ENCODE measurements around the gene EPS8L3.
"Not testable (repeated sequence)": the region's sequence is repeated elsewhere in the genome, so short reads cannot be mapped to it uniquely, and the experiment has no call there.

Gene EPS8L3

GRCh38 chr1:109732390-109732881 is 31.3 kb downstream of the EPS8L3 start:
- DNase-seq = no peak

GRCh38 chr1:109730666-109731065 is 33.1 kb downstream of the EPS8L3 start:
- DNase-seq = no peak

GRCh38 chr1:109728870-109729269 is 34.9 kb downstream of the EPS8L3 start:
- no peak for DNase-seq

GRCh38 chr1:109726728-109727373 is 36.9 kb downstream of the EPS8L3 start:
- no peak for DNase-seq

GRCh38 chr1:109726007-109726406 is 37.7 kb downstream of the EPS8L3 start:
- no peak for DNase-seq

GRCh38 chr1:109725510-109725909 is 38.2 kb downstream of the EPS8L3 start:
- DNase-seq = no peak

- no peak for DNase-seq
Observed at GRCh38 chr1:109724933-109725332, 38.8 kb downstream of the EPS8L3 start.

- no peak for DNase-seq
Observed at GRCh38 chr1:109722908-109723691, 40.6 kb downstream of the EPS8L3 start.

GRCh38 chr1:109721971-109722370 is 41.8 kb downstream of the EPS8L3 start:
- no peak for DNase-seq

GRCh38 chr1:109721042-109721441 is 42.7 kb downstream of the EPS8L3 start:
- no peak for DNase-seq

- no peak for DNase-seq
Observed at GRCh38 chr1:109719337-109719837, 44.3 kb downstream of the EPS8L3 start.

- no peak for DNase-seq
Observed at GRCh38 chr1:109718495-109718894, 45.2 kb downstream of the EPS8L3 start.

- DNase-seq = no peak
Observed at GRCh38 chr1:109717729-109718128, 46.0 kb downstream of the EPS8L3 start.

GRCh38 chr1:109716570-109717090 is 47.1 kb downstream of the EPS8L3 start:
- no peak for DNase-seq

- no peak for DNase-seq
Observed at GRCh38 chr1:109716121-109716520, 47.6 kb downstream of the EPS8L3 start.

GRCh38 chr1:109714661-109715372 is 48.9 kb downstream of the EPS8L3 start:
- DNase-seq = no peak

GRCh38 chr1:109713636-109714035 is 50.1 kb downstream of the EPS8L3 start:
- no peak for DNase-seq

- no peak for DNase-seq
Observed at GRCh38 chr1:109712321-109712864, 51.3 kb downstream of the EPS8L3 start.

- not testable (repeated sequence) for DNase-seq
Observed at GRCh38 chr1:109711593-109712320, 52.0 kb downstream of the EPS8L3 start, which contains the start of gene GSTM5. TSS of gene GSTM5 (plus strand) at chr1:109712251. CDS start at chr1:109712313, 62 bp downstream.

GRCh38 chr1:109709822-109710221 is 53.9 kb downstream of the EPS8L3 start:
- DNase-seq = not testable (repeated sequence)

- not testable (repeated sequence) for DNase-seq
Observed at GRCh38 chr1:109708949-109709348, 54.8 kb downstream of the EPS8L3 start.

GRCh38 chr1:109705411-109705810 is 58.3 kb downstream of the EPS8L3 start:
- no peak for DNase-seq
